H1 (cell line): ENCODE results near the gene KREMEN1. TPM values are rescaled to one million over a fixed set of nuclear protein-coding genes. Genes with fewer than 3 reads are reported as not detected.

Source experiments
- CTCF ChIA-PET: fragments of 300-600 bp; sonication (Branson Sonifier 250); formaldehyde crosslinking; loops from one replicate; lab custom pipeline; 2021; ENCODE audit not compliant: partially characterized antibody; lab: Charles Lee
- POLR2A ChIA-PET: fragments of 300-600 bp; sonication (Branson Sonifier 250); formaldehyde crosslinking; loops from one replicate; lab custom pipeline; 2021; ENCODE audit warnings: inconsistent platforms; ENCODE audit not compliant: partially characterized antibody; lab: Charles Lee
- DNase-seq, 2 experiments: peaks; one replicate each; pipeline versions ENCODE4 v3.0.0 to v3.0.0-alpha.2; 2010 to 2022; ENCODE audit warnings: low spot score in 2 of 2, low read depth in 1 of 2, mixed read lengths in 1 of 2
- FAIRE-seq: peaks from 2 replicates; lab custom pipeline; 2011; peaks lifted over from hg19 to GRCh38; lab: Jason Lieb, UNC
- H2AFZ ChIP-seq: 2 replicates; pipeline ENCODE4 v1.8.1; 2012; ENCODE audit warnings: low read length, inconsistent platforms
- H2AK5ac ChIP-seq: 2 replicates; pipeline ENCODE4 v1.6.1; 2013; ENCODE audit warnings: low read depth, low read length
- H2BK120ac ChIP-seq: replicated peaks from 2 replicates; pipeline ENCODE3; 2013; ENCODE audit warnings: low read depth, low read length, inconsistent platforms
- H2BK12ac ChIP-seq: 2 replicates; pipeline ENCODE4 v1.6.1; 2013; ENCODE audit warnings: low read depth, low read length
- H2BK15ac ChIP-seq: 2 replicates; pipeline ENCODE4 v1.6.1; 2013; ENCODE audit warnings: low read length
- H2BK20ac ChIP-seq: 2 replicates; pipeline ENCODE4 v1.6.1; 2013; ENCODE audit warnings: low read length
- H2BK5ac ChIP-seq: 2 replicates; pipeline ENCODE4 v1.6.1; 2013; ENCODE audit warnings: low read depth, low read length
- H3K14ac ChIP-seq: 2 replicates; pipeline ENCODE4 v1.6.1; 2013; ENCODE audit warnings: inconsistent platforms; ENCODE audit not compliant: insufficient read length
- H3K18ac ChIP-seq: 2 replicates; pipeline ENCODE4 v1.6.1; 2013; ENCODE audit warnings: low read length; ENCODE audit errors: extremely low read depth
- H3K23ac ChIP-seq: 2 replicates; pipeline ENCODE4 v1.6.1; 2013; ENCODE audit warnings: inconsistent platforms; ENCODE audit not compliant: insufficient read length
- H3K23me2 ChIP-seq: 2 replicates; pipeline ENCODE4 v1.6.1; 2013; ENCODE audit warnings: low read depth, low read length
- H3K27ac ChIP-seq: 2 replicates; pipeline ENCODE4 v1.6.1; 2011; ENCODE audit warnings: low read depth, low read length, inconsistent platforms
- H3K27me3 ChIP-seq, 4 experiments: replicated peaks in 1 of 4; 1 replicate in 1 of 4; 2 replicates in 3 of 4; pipeline versions ENCODE4 v1.6.1 to v1.8.1; 2011 to 2013; ENCODE audit warnings: low read length in 3 of 4, mild to moderate bottlenecking in 3 of 4, inconsistent platforms in 2 of 4, mixed read lengths in 2 of 4, moderate library complexity in 1 of 4; ENCODE audit not compliant: control insufficient read depth in 3 of 4, insufficient read depth in 3 of 4; ENCODE audit errors: extremely low read depth in 1 of 4
- H3K36me3 ChIP-seq, 4 experiments: 2 replicates each; pipeline versions ENCODE4 v1.6.1 to v1.8.1; 2011 to 2013; ENCODE audit warnings: mild to moderate bottlenecking in 4 of 4, low read length in 3 of 4, moderate library complexity in 2 of 4, control low read depth in 1 of 4, inconsistent platforms in 1 of 4; ENCODE audit not compliant: insufficient read depth in 4 of 4, control insufficient read depth in 2 of 4
- H3K4ac ChIP-seq: replicated peaks from 2 replicates; pipeline ENCODE3; 2013; ENCODE audit warnings: low read length, low read depth, mixed read lengths, inconsistent platforms; ENCODE audit not compliant: insufficient read length
- H3K4me1 ChIP-seq, 4 experiments: replicated peaks in 1 of 4; 1 replicate in 1 of 4; 2 replicates in 3 of 4; pipeline versions ENCODE4 v1.6.1 to v1.8.1; 2011 to 2013; ENCODE audit warnings: low read length in 3 of 4, inconsistent platforms in 2 of 4, mixed read lengths in 1 of 4; ENCODE audit not compliant: insufficient read depth in 4 of 4, control insufficient read depth in 3 of 4
- H3K4me2 ChIP-seq, 2 experiments: 2 replicates each; pipeline versions ENCODE4 v1.6.1 to v1.8.1; 2011 to 2013; ENCODE audit warnings: low read depth in 2 of 2, low read length in 2 of 2, control low read depth in 1 of 2, inconsistent platforms in 1 of 2, mild to moderate bottlenecking in 1 of 2; ENCODE audit not compliant: insufficient read depth in 1 of 2
- H3K4me3 ChIP-seq, 4 experiments: fragments of 200-600, 300-600 bp in 1 of 4; sonication (generic), shearing (Covaris generic), sonication (Bioruptor Twin) in 1 of 4; 2 replicates each; pipeline versions ENCODE4 v1.5.1 to v1.8.1; 2011 to 2016; ENCODE audit warnings: low read length in 4 of 4, low read depth in 3 of 4, control low read depth in 2 of 4, inconsistent platforms in 2 of 4, mild to moderate bottlenecking in 2 of 4, mixed read lengths in 1 of 4, moderate library complexity in 1 of 4; ENCODE audit not compliant: insufficient read depth in 2 of 4; ENCODE audit errors: extremely low read depth in 1 of 4
- H3K56ac ChIP-seq: replicated peaks from 2 replicates; pipeline ENCODE3; 2013; ENCODE audit warnings: low read depth, mild to moderate bottlenecking, mixed read lengths, low read length, inconsistent platforms; ENCODE audit not compliant: insufficient read length
- H3K79me1 ChIP-seq: 2 replicates; pipeline ENCODE4 v1.6.1; 2013; ENCODE audit warnings: low read depth, low read length, control low read depth
- H3K79me2 ChIP-seq, 2 experiments: 2 replicates each; pipeline versions ENCODE4 v1.6.1 to v1.8.1; 2012 to 2013; ENCODE audit warnings: low read length in 2 of 2, mild to moderate bottlenecking in 2 of 2, inconsistent platforms in 1 of 2; ENCODE audit not compliant: insufficient read depth in 2 of 2, control insufficient read depth in 1 of 2
- H3K9ac ChIP-seq, 4 experiments: replicated peaks in 1 of 4; 1 replicate in 1 of 4; 2 replicates in 3 of 4; pipeline versions ENCODE4 v1.6.1 to v1.8.1; 2011 to 2013; ENCODE audit warnings: low read depth in 3 of 4, low read length in 3 of 4, control low read depth in 2 of 4, mild to moderate bottlenecking in 2 of 4, moderate library complexity in 2 of 4, inconsistent platforms in 1 of 4; ENCODE audit errors: extremely low read depth in 1 of 4
- H3K9me3 ChIP-seq, 2 experiments: 2 replicates each; pipeline versions ENCODE4 v1.6.1 to v1.8.1; 2012 to 2013; ENCODE audit warnings: mild to moderate bottlenecking in 2 of 2, moderate library complexity in 2 of 2, control low read depth in 1 of 2, inconsistent platforms in 1 of 2, low read depth in 1 of 2, low read length in 1 of 2, mixed read lengths in 1 of 2; ENCODE audit not compliant: insufficient read depth in 2 of 2
- H4K20me1 ChIP-seq, 2 experiments: replicated peaks in 1 of 2; 2 replicates each; pipeline versions ENCODE3 to v1.8.1; 2011 to 2013; ENCODE audit warnings: inconsistent platforms in 2 of 2, low read length in 2 of 2, mild to moderate bottlenecking in 1 of 2; ENCODE audit not compliant: insufficient read depth in 2 of 2, control insufficient read depth in 1 of 2
- H4K5ac ChIP-seq: 2 replicates; pipeline ENCODE4 v1.6.1; 2013; ENCODE audit warnings: low read length, low read depth, mixed read lengths, inconsistent platforms; ENCODE audit not compliant: insufficient read length
- H4K8ac ChIP-seq: 2 replicates; pipeline ENCODE4 v1.8.0; 2013; ENCODE audit warnings: mild to moderate bottlenecking, moderate library complexity, low read length, inconsistent platforms; ENCODE audit not compliant: insufficient read depth; ENCODE audit errors: extremely low read depth
- H4K91ac ChIP-seq: replicated peaks from 2 replicates; pipeline ENCODE3; 2013; ENCODE audit warnings: low read length, mixed read lengths, inconsistent platforms; ENCODE audit not compliant: insufficient read length
- ATF3 ChIP-seq: IDR thresholded peaks from 2 replicates; pipeline ENCODE4 v1.6.1; 2011; ENCODE audit warnings: low read depth, mild to moderate bottlenecking, low read length; ENCODE audit not compliant: insufficient read depth
- E2F6 ChIP-seq: IDR thresholded peaks from 2 replicates; pipeline ENCODE4 v1.6.1; 2012; ENCODE audit warnings: inconsistent platforms
- EGR1 ChIP-seq: IDR thresholded peaks from 2 replicates; pipeline ENCODE4 v1.6.1; 2011; ENCODE audit warnings: low read depth, low read length, borderline replicate concordance
- FOSL1 ChIP-seq: IDR thresholded peaks from 2 replicates; pipeline ENCODE4 v1.6.1; 2011; ENCODE audit warnings: mild to moderate bottlenecking, low read depth, low read length, moderate library complexity; ENCODE audit not compliant: insufficient read depth
- RAD21 ChIP-seq, 2 experiments: IDR thresholded peaks in 1 of 2; conservative IDR thresholded peaks in 1 of 2; 2 replicates each; pipeline ENCODE4 v1.6.1; 2011; ENCODE audit warnings: low read depth in 2 of 2, low read length in 2 of 2, improper control_type of control experiment in 1 of 2, inconsistent platforms in 1 of 2, mild to moderate bottlenecking in 1 of 2, moderate library complexity in 1 of 2
- RBBP5 ChIP-seq: IDR thresholded peaks from 2 replicates; pipeline ENCODE4 v1.7.1; 2012; ENCODE audit warnings: low read depth, mild to moderate bottlenecking, inconsistent platforms, low read length, moderate library complexity, borderline replicate concordance
- SP4 ChIP-seq: IDR thresholded peaks from 2 replicates; pipeline ENCODE4 v1.6.1; 2012; ENCODE audit warnings: low read length, inconsistent platforms
- SUZ12 ChIP-seq: fragments of 200-600 bp; sonication (generic); IDR thresholded peaks from 2 replicates; pipeline ENCODE4 v1.6.1; 2012; ENCODE audit warnings: mild to moderate bottlenecking, inconsistent platforms, low read length, moderate library complexity, mixed read lengths
- TAF1 ChIP-seq: IDR thresholded peaks from 2 replicates; pipeline ENCODE4 v1.6.1; 2011; ENCODE audit warnings: mild to moderate bottlenecking, low read depth, low read length
- TCF12 ChIP-seq: IDR thresholded peaks from 2 replicates; pipeline ENCODE4 v1.6.1; 2011; ENCODE audit warnings: low read depth, mild to moderate bottlenecking, low read length
- TEAD4 ChIP-seq: IDR thresholded peaks from 2 replicates; pipeline ENCODE4 v1.6.1; 2012; ENCODE audit warnings: low read depth, low read length, inconsistent platforms, mixed read lengths
- USF2 ChIP-seq: IDR thresholded peaks from 2 replicates; pipeline ENCODE4 v1.6.1; 2011; ENCODE audit warnings: low read length, improper control_type of control experiment
- WGBS, 2 experiments: shearing (Covaris generic) in 1 of 2; methylation state at CpG; one replicate each; pipeline versions ENCODE4 v1.1.6 to v1.1.7; 2013 to 2015; ENCODE audit warnings: low lambda C conversion rate in 2 of 2, mixed read lengths in 2 of 2, inconsistent platforms in 1 of 2, low coverage in 1 of 2, missing lambda C conversion rate in 1 of 2; ENCODE audit not compliant: insufficient replicate concordance in 2 of 2, insufficient coverage in 1 of 2, insufficient read length in 1 of 2; ENCODE audit errors: extremely low coverage in 1 of 2, missing lambda C conversion rate in 1 of 2; 5-methylcytosine and 5-hydroxymethylcytosine counted together
- polyA plus RNA-seq, 7 experiments: library from polyadenylated mRNA; depleted of rRNA in 3 of 7; stranded (reverse) in 5 of 7; unstranded in 2 of 7; fragments of >200 nt in 5 of 7; fragments of 200-250 nt in 2 of 7; gene quantifications; 1 replicate in 5 of 7; 2 replicates in 1 of 7; 4 replicates in 1 of 7; pipeline versions ENCODE4 v1.2.1 to v1.2.3, GENCODE V29; 2011 to 2013; ENCODE audit warnings: missing spikeins in 2 of 7, mixed read lengths in 2 of 7
- total RNA-seq: library from RNA; stranded (reverse); fragmentation: NEBNext Ultra II Directional; extraction: Animal tissue kit (Norgen Biotek cat#: 25700); gene quantifications from 2 replicates; pipeline ENCODE4 v1.2.1, GENCODE V29; 2021

Gene KREMEN1
- total and polyA plus RNA-seq, 2 of the 8 experiments (the other 6 are each of a cell fraction or from before 2014, with no cell fraction given) = 2.1 to 3.2 TPM

GRCh38 chr22:29197096-29197495 lies 124.3 kb downstream of the KREMEN1 start:
- Histone ChIP-seq H4K8ac (no peak overlapping the region), H3K4ac (no peak overlapping the region), H2AK5ac (no peak overlapping the region), H3K18ac (no peak overlapping the region), H3K4me3 (no peak overlapping the region), H2BK15ac (no peak overlapping the region), H3K14ac (no peak overlapping the region), H2BK120ac (no peak overlapping the region), H3K23me2 (no peaks in the 10 kb centered on the region; the same call in 1 of the 2 replicates), H3K4me2 (no peak overlapping the region), H3K23ac (no peak overlapping the region), H3K56ac (no peak overlapping the region), H2BK12ac (no peak overlapping the region), H3K79me1 (no peaks in the 10 kb centered on the region), H3K9ac (no peak overlapping the region), H4K20me1 (no peaks in the 10 kb centered on the region), H3K27ac (no peak overlapping the region), H3K4me1 (no peaks in the 10 kb centered on the region), H2BK5ac (no peak overlapping the region), H3K36me3 (no peaks in the 10 kb centered on the region), H3K79me2 (no peaks in the 10 kb centered on the region), H3K27me3 (no peaks in the 10 kb centered on the region), H3K9me3 (no peaks in the 10 kb centered on the region), H2BK20ac (no peak overlapping the region), H4K91ac (no peak overlapping the region), H4K5ac (no peak overlapping the region), H2AFZ (no peak overlapping the region)
- CTCF ChIA-PET = interaction anchor here (0.6 to 3.9 kb wide), 7 partner anchors 16 to 259 kb away, joined by 3 to 12 read pairs (median 4); no protein-coding TSS in a partner anchor
- no peak for DNase-seq
- POLR2A ChIA-PET = interaction anchor here (1.2 kb wide), 1 partner anchor 37 kb away, joined by 6 read pairs; no protein-coding TSS in a partner anchor
- WGBS, 2 experiments = 91% methylated on average over 3 of the region's 3 CpGs; no CpG with 5 or more reads in 1 of the 2 experiments
- FAIRE-seq = no peak
- TF ChIP-seq RBBP5 (no peak), ATF3 (no peak), USF2 (no peak), EGR1 (no peak), FOSL1 (no peak), E2F6 (no peak), TAF1 (no peak), TEAD4 (no peak), SP4 (no peak), RAD21 (IDR thresholded peaks at IDR 0.05 in 1 of 2, conservative IDR thresholded peaks at IDR 0.05 in 1 of 2; ENCODE audit: low read depth in 2 of 2, low read length in 2 of 2) (no peak), SUZ12 (no peak), TCF12 (no peak)
